ENCODE measurements around the gene CACNA2D3. TPM values are rescaled to one million over a fixed set of nuclear protein-coding genes. Genes with fewer than 3 reads are reported as not detected.
"Not testable (repeated sequence)": the region's sequence is repeated elsewhere in the genome, so short reads cannot be mapped to it uniquely, and the experiment has no call there.

CACNA2D3 gene
- polyA plus RNA-seq, 4 donors, result 1.5 to 2.1 (median 1.7) TPM

DNA sequence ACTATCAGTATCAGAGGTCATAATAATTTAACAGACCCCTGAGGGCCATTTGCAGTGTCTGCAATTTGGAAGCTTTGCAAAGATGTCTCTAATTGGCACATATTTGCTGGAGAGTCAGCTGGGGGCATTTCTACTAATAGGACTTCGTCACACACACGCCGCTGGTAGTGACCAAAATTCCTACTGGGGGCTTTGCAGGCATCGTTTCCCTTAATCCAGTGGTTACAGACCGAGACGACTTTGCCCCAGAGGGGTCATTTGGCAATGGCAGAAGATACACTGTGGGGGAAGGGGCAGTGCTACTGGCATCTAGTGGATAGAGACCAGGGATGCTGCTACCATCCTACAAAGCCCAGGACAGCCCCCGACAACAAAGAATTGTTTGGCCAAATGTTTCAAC is 956.5 kb downstream of the CACNA2D3 start:
- DNase-seq (ENCODE audit: low read depth in 4 of 4, low spot score in 3 of 4), result no peak

DNA sequence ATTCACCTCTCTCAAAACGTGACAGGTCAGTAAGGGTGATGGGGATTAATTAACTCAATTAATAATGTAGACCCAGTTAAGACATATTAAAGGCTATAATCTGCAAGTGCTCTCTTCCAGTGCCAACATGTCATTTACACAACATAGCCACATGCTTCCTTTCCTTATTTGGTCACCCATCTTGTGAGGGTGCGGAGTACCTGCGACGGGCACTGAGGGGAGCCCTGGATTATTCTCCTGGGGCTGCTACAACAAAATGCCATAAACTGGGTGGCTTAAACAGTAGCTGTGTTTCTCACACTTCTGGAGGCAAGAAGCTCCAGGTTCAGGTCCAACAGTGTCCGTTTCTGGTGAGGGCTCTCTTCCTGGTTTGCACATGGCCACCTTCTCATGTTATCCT is 962.9 kb downstream of the CACNA2D3 start:
- DNase-seq (ENCODE audit: low read depth in 4 of 4, low spot score in 3 of 4), result no peak

- no peak for DNase-seq (ENCODE audit: low read depth in 4 of 4, low spot score in 3 of 4)
Measured at GRCh38 chr3:55089211-55089610, 966.9 kb downstream of the CACNA2D3 start.

DNA sequence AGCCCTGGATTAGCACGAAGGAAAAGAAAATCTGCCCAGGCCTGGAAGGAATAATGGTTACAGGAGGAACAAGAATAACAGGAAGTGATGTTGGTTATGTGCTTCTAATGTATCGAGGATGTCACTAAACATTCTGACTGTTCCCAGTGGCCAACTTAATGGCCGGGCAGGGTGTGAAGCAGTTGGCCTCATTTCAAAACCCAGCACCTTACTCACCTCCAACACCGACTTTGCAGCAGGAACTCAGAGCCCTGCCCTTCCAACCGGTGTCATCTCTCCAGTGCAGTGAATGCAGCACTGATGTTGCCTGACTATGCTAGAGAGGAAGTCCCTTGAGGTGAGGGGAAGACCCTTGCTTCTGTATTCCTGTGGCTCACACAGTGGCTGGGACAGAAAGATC is 967.9 kb downstream of the CACNA2D3 start:
- DNase-seq (ENCODE audit: low read depth in 4 of 4, low spot score in 3 of 4), result no peak

DNA sequence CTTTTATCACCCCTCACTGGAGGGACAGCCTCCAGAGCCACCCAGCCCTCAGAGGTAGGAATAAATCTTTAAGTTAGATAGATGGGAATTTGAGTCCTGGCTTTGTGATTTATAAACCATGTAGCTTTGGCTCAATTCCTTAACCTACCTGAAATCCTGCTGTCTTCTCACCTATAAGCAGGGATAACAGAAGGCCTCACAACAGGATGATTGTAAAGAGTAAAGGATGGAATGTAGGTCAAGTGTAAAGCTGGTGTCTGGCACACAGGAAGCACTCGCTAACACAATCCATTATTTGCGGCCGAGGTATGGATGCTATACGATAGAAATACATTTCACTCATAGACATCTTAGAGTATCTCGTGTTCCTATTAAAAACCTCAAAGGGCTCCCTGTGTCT is 968.4 kb downstream of the CACNA2D3 start:
- DNase-seq (ENCODE audit: low read depth in 4 of 4, low spot score in 3 of 4), result no peak

DNA sequence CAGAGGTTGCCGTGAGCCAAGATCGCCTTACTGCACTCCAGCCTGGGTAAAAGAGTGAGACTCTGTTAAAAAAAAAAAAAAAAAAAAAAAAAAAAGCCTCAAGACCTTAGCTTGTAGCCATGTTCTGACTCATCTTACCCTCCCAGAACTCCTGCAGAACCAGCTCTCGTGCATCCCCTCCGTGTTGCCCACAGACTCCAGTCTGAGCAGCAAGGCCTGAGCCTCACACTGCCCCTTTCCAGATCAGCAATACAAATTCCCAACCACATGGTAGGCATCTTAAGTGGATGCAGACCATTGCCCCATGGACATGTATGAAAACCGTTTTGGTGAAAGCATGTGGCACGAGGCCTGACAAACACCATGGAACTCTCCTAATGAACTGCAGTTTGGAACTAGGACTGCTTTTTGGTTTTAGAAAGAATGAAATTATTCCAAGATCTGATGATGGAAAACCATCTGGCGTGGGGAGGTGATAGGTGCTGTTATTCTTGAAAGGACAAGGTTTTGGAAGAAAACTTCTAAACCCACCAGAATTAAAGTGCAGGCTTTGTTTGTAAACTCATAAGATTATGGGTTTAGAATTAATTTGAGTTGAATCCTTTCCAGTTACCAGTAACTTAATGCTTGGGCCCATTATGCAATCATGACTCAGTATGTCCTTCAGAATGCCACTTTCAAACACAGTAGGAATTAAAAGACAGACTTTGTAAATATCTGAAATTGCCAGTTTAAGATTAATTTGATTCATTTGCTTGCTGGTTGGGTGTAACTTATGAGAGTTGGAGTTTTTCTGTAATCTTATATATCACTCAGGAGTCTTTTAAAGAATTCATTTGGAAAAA is 969.3 kb downstream of the CACNA2D3 start:
- no peak for DNase-seq (ENCODE audit: low read depth in 4 of 4, low spot score in 3 of 4)

DNA sequence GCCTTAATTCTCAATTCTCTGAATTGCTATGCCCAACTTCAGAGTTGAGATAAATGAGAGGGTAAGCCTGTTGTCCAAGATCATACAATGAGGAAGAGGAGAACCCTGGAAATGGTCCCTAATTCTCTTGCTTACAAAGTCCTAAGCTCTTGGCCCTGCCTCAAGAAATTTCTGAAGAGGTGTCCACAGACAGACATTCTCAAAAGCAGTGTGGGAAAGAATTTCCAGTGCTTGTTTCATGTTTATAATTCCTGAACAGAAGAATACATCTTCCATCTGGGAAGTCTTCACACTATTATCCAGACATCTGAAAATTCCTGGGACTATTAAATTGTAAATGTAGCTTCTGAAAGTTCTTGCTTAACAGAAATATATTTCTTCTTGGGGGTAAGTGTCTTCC is 972.3 kb downstream of the CACNA2D3 start:
- no peak for DNase-seq (ENCODE audit: low read depth in 4 of 4, low spot score in 3 of 4)

DNA sequence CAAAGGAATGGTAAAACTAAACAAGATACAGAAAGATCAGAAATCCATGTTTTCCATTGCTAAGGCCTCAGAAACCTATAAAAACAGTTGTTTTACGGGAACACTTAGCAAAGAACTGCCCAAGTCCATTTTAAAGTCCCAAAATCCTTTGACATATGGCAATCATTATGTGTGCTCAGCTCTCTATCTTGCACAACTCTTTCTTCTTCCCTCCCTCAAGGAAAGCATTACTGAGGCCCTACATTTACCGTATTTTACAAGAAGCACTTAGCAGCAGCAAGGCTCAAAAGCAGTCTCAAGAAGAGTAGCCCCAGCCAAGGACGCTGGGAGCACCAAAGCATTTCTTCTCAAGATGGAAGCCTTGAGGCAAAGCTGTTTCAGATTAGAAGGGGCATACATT is 975.1 kb downstream of the CACNA2D3 start:
- DNase-seq (ENCODE audit: low read depth in 4 of 4, low spot score in 3 of 4), result no peak

- DNase-seq (ENCODE audit: low read depth in 4 of 4, low spot score in 3 of 4), result no peak
Measured at GRCh38 chr3:55105647-55106046, 983.3 kb downstream of the CACNA2D3 start.

GRCh38 chr3:55107187-55107586 is 984.8 kb downstream of the CACNA2D3 start:
- DNase-seq (ENCODE audit: low read depth in 4 of 4, low spot score in 3 of 4), result no peak

DNA sequence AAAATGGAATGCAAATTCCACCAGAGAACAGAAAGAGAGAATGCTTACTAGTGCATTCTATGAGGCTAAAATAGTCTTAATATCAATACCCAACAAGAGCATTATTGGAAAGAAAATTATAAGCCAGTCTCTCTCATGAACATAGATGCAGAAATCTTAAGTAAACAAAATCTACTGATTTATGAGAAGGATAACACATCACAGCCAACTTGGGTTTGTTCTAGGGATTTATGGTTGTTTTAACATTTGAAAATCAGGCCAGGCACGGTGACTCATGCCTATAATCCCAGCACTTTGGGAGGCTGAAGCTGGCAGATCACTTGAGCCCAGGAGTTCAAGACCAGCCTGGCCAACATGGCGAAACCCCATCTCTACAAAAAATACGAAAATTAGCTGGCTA is 989.6 kb downstream of the CACNA2D3 start:
- not testable (repeated sequence) for DNase-seq (ENCODE audit: low read depth in 4 of 4, low spot score in 3 of 4)

DNA sequence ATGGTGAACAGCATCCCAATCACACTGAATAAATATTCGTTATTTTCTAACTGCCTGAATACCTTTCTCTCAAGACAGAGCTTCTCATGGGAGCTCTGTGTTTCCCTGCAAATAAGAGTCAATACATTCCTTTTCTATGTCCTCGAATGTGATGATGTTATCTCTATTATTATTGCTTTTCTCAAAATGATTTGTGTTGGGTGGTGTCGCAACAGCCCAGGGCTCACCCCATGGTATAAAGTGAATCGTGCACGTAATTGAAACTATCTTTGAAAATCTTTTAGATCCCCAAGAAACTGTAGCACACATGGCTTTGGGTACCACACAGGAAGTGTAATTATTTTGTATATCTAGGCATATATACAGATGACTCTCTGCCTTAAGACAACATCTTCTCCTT is 996.1 kb downstream of the CACNA2D3 start:
- no peak for DNase-seq (ENCODE audit: low read depth in 4 of 4, low spot score in 3 of 4)

- DNase-seq (ENCODE audit: low read depth in 4 of 4, low spot score in 3 of 4), result no peak
Measured at GRCh38 chr3:55119268-55119667, 996.9 kb downstream of the CACNA2D3 start.

GRCh38 chr3:55122312-55122711 is 1000.0 kb downstream of the CACNA2D3 start:
- no peak for DNase-seq (ENCODE audit: low read depth in 4 of 4, low spot score in 3 of 4)

Other genes starting within 250 kb of the CACNA2D3 start
- 10 to 100 TPM; 33.9 to 44.9 (median 40.8) TPM for gene ACTR8, start 240.4 kb upstream of the CACNA2D3 start, polyA plus RNA-seq (ENCODE audit: insufficient read length in 4 of 4)
- 10 to 100 TPM; 72.8 to 94.4 (median 78.2) TPM for gene SELENOK, start 230.7 kb upstream of the CACNA2D3 start, polyA plus RNA-seq (ENCODE audit: insufficient read length in 4 of 4)

All from right renal pelvis (tissue), 4 donors.